WERI-Rb-1 (cell line): ENCODE results near the gene AGBL3.

ENCODE experiments used
- DNase-seq: peaks from one replicate; pipeline ENCODE4 v3.0.0-alpha.2; 2020
- H3K27ac ChIP-seq: fragments of 250-450 bp; sonication (Bioruptor Pico); 2 replicates; pipeline ENCODE4 v1.5.1; 2020; ENCODE audit warnings: mild to moderate bottlenecking, moderate library complexity
- H3K27me3 ChIP-seq: fragments of 250-450 bp; sonication (Bioruptor Pico); 2 replicates; pipeline ENCODE4 v1.5.1; 2021; ENCODE audit warnings: mild to moderate bottlenecking, low read depth, moderate library complexity; ENCODE audit not compliant: insufficient read depth, severe bottlenecking
- H3K36me3 ChIP-seq: fragments of 250-450 bp; sonication (Bioruptor Pico); 2 replicates; pipeline ENCODE4 v1.5.1; 2020; ENCODE audit warnings: mild to moderate bottlenecking, moderate library complexity
- H3K4me3 ChIP-seq: 2 replicates; pipeline ENCODE4 v1.5.1; 2011; ENCODE audit warnings: low read depth, mild to moderate bottlenecking, control low read depth, low read length
- H3K9me3 ChIP-seq: fragments of 250-450 bp; sonication (Bioruptor Pico); 2 replicates; pipeline ENCODE4 v1.5.1; 2021; ENCODE audit warnings: mild to moderate bottlenecking, moderate library complexity; ENCODE audit not compliant: severe bottlenecking
- CTCF ChIP-seq: IDR thresholded peaks from 2 replicates; pipeline ENCODE4 v1.5.1; 2011; ENCODE audit warnings: low read depth, mild to moderate bottlenecking, control low read depth, inconsistent platforms, low read length

AGBL3 gene

DNA sequence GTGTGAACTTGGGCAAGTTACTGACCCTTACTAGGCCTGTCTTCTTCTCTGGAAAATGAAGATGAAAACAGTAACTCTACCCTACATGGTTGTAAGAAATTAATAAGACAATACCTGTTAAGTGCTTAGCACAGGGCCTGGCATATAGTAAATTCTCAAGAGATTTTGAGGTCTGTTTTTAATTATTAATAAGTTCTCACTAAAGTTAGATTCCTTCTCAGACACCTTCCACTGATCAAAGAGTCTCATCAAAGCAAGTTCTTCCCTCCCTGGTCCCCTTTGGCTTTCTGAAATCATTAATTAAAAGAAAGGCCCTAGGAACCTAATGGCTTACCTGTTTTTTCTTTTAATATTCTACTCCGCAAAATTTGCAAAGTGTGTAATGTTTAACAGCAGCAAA lies 166.1 kb downstream of the AGBL3 start:
- Histone ChIP-seq H3K4me3 (no peak overlapping the region), H3K36me3 (no peaks in the 10 kb centered on the region), H3K9me3 (peaks cover 7% of the 10 kb centered on the region), H3K27ac (no peak overlapping the region), H3K27me3 (no peaks in the 10 kb centered on the region)
- TF ChIP-seq CTCF: no peak
- DNase-seq: no peak

DNA sequence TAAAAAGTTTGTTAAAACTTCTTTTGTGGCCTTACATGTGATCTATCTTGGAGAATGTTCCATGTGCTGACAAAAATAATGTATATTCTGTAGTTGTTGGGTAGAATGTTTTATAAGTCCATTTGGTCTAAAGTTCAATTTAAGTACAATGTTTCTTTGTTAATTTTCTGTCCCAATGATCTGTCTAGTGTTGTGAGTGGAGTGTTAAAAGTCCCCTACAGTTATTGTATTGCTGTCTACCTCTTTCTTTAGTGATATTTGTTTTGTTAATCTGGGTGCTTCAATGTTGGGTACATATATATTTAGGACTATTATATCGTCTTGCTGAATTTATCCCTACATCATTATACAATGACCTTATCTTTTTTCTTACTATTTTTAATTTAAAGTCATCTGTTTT lies 168.4 kb downstream of the AGBL3 start:
- H3K4me3 ChIP-seq: no peak overlapping the region
- no peak for TF ChIP-seq CTCF
- H3K27me3 ChIP-seq: no peaks in the 10 kb centered on the region
- peaks cover 7% of the 10 kb centered on the region for H3K9me3 ChIP-seq
- H3K36me3 ChIP-seq: no peaks in the 10 kb centered on the region
- no peak for DNase-seq
- no peak overlapping the region for H3K27ac ChIP-seq

GRCh38 chr7:135156290-135156689 lies 170.0 kb downstream of the AGBL3 start:
- H3K27me3 ChIP-seq: no peaks in the 10 kb centered on the region
- peaks cover 7% of the 10 kb centered on the region for H3K9me3 ChIP-seq
- H3K27ac ChIP-seq: no peak overlapping the region
- no peak for DNase-seq
- H3K4me3 ChIP-seq: no peak overlapping the region
- no peak for TF ChIP-seq CTCF
- H3K36me3 ChIP-seq: no peaks in the 10 kb centered on the region

DNA sequence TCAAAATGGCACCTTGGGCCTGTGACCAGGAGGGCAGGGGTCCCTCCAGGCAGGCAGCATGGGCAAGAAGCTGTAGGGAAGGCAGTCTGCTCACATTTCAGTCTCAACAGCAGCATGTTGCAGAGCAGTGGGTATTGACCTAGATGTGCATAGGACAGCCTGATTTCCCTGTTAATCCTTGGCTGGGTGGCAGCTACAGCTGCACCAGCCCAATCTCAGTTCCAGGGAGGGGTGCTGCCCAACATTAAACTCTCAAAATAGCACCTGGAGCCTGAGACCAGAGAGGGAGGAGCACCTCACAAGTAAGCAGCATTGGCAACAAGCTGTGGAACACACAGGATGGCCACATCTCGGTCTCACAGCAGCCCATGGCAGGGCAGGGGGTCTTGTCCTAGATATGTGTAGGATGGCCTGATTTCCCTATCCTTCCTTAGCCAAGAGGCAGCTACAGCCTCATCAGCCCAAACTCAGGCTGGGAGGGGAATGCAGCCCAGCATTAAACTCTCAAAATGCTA lies 171.9 kb downstream of the AGBL3 start:
- TF ChIP-seq CTCF: no peak
- Histone ChIP-seq H3K27ac (no peak overlapping the region), H3K27me3 (no peaks in the 10 kb centered on the region), H3K9me3 (peaks cover 7% of the 10 kb centered on the region), H3K36me3 (peaks cover 6% of the 10 kb centered on the region; the same call in 1 of the 2 replicates), H3K4me3 (no peak overlapping the region)
- DNase-seq: no peak

- Histone ChIP-seq H3K4me3 (no peak overlapping the region), H3K36me3 (peaks cover 9% of the 10 kb centered on the region), H3K27me3 (no peaks in the 10 kb centered on the region), H3K27ac (no peak overlapping the region), H3K9me3 (peaks cover 7% of the 10 kb centered on the region)
- no peak for DNase-seq
- no peak for TF ChIP-seq CTCF
Observed at GRCh38 chr7:135158874-135159273, 172.6 kb downstream of the AGBL3 start.

GRCh38 chr7:135159359-135160085 lies 173.2 kb downstream of the AGBL3 start:
- H3K27me3 ChIP-seq: no peaks in the 10 kb centered on the region
- peaks cover 14% of the 10 kb centered on the region for H3K36me3 ChIP-seq
- peaks cover 7% of the 10 kb centered on the region for H3K9me3 ChIP-seq
- no peak overlapping the region for H3K27ac ChIP-seq
- DNase-seq: no peak
- no peak for TF ChIP-seq CTCF
- H3K4me3 ChIP-seq: no peak overlapping the region
